Stromal cell of bone marrow (primary cell): ENCODE results near the gene PLXNA4.
"Not testable (repeated sequence)": the region's sequence is repeated elsewhere in the genome, so short reads cannot be mapped to it uniquely, and the experiment has no call there.

Experiments used
- DNase-seq: peaks from one replicate; pipeline ENCODE4 v3.0.0-alpha.2; 2012; ENCODE audit warnings: low read depth

The PLXNA4 gene

DNA sequence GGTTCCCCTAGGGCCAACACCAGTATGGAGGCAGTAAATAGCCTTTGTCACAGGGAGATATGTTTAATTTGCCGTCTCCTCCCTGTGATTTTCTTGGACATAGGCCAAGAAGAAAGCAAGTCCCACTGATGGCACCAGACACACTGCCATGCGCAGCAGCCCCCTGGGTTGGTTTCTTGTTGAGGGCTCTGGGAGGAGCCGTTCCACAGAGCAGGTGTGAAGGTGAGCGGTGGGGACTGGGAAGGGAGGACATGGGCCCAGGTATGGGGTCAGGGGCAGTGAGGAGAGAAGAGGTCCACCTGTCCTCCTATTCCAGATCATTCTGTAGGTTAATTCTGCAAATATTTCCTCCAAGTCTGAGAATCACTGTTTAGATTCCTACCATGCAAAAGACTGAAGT, 376.1 kb downstream of the PLXNA4 start:
- DNase-seq: no peak

DNA sequence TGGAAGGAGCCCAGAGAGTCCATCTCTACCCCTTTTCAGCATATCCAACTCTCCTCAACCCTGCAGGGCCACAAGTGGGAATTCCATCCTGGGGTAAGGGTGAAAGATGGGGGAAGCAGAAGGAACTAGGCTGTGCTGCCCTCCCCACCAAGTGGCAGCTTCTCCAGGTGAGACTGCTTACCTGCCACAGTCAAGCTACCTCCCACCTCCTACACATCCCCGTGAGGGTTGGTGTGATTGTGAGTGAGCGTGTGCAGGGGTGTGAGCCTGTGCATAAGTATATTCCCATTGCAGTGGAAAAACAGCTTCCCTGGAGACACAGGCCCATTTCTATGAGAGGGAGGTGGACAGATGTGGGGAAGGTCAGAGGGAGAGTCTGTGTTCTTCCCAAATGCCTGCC, 376.6 kb downstream of the PLXNA4 start:
- no peak for DNase-seq

DNA sequence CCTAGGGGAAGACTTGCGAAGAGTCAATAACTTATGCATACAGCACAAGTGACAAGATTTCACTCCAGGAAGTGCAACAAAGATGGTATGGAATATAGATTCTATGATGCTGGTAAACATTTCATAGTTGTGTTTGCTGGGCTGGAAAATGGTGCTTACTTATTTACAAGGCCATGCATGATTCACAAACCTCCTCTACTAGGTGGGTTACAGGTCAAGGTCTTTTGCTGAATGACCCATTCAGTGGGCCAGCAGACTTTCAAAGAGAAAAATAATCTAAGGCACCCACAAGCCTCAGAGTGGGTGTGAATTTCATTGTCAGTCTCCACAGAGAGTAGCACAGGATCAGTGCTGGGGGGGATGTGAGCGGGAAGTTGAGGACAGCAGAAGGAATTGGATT, 378.5 kb downstream of the PLXNA4 start:
- DNase-seq: no peak

DNA sequence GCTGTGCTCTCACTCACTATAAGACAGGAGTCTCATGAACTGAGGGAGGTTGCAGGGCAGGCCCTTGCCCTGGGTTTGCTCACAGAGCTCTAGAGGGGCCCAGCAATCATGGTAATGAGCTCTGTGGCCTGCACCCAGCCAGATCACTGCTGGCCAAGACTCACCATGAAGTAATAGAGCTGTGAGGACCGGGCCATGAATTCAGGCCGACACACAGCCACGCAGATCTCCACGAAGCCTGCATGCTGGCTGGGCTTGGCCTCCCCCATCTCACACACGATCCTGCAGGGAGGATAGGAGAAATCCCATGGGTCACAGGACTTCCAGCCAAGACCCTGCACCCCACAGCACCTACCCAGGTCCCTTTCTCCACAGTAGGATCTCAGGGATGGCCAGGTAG, 382.4 kb downstream of the PLXNA4 start:
- no peak for DNase-seq

DNA sequence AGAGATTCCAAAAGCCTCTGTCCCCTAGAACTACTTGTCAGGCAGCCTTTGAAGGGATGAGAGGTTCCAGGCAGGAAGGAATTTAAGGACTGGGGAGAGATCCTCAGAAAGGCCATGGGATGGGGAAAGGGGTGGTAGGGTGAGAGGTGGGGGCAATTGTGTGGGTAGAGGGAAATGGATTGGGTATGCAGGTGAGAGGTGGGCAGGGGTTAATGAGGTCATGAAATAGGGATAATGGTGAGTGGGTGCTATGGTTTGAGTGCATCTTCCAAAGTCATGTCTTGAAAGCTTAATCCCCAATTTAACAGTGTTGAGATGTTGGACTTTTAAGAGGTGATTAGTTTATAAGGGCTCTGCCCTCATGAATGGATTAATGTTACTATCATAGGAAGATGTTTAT, 383.5 kb downstream of the PLXNA4 start:
- DNase-seq: no peak

GRCh38 chr7:132191418-132191817, 384.9 kb downstream of the PLXNA4 start:
- DNase-seq: peak; percentile 7

DNA sequence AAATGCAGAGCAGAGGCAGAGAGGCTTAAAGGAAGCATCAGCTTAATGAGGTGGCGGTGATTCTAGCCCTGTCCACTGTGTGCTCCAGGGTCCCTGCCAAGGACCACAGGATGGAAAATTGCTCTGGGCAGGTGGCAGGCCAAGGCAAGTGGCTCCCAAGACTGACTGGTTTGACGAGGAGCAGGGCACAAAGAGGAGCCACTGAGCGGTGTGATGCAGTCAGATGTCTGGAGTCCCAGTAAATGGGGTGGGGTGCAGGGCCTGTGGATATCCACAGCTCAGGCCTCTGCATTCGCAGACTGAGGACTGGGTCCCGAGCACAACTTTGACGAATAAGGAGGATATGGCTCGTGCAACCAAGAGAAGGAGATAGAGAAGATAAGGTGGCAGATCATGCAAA, 385.6 kb downstream of the PLXNA4 start:
- no peak for DNase-seq

GRCh38 chr7:132189881-132190280, 386.4 kb downstream of the PLXNA4 start:
- DNase-seq: no peak

DNA sequence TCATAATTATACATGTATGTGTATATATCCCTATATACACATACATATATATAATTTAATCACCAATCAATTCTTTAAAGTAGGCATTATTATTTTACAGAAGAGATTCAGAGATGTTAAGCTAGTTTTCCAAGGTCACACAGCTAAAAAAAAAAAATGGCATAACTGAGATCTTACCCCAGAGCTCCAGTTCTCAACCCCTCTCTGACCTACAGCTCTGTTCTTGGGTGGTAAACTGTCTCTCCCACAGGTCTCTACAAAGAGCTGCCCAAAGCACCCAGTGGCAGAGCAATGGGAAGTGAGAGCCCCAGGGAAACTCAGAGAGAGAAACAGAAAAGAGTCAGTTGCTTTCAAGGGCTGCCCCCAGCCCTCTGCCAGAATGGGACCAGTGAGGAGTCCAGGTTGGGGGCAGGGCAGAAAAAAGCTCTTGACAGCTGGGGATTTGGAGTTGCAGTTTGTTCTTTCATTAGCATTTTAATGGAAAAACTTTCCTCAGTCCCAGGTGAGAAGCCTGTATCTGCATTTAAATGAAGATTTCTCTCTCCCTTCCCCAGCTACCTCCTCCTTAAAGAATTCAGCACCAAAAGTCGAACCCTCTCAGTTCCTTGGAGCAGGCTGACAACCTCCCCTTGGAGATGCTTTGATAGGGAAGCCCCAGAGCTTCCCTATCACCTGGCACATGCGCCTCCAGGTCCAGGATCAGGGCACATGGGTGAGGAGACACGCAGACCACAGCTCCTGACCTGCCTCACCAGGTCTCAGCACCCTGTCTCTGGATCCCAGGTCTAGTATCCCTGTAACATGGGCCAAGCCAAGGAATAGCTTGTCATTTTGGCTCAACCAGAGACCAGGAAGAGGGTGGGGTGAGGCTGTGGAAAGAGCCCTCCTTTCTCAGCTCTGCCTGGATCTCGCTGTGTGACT, 388.1 kb downstream of the PLXNA4 start:
- no peak for DNase-seq

GRCh38 chr7:132187391-132187790, 388.9 kb downstream of the PLXNA4 start:
- no peak for DNase-seq

DNA sequence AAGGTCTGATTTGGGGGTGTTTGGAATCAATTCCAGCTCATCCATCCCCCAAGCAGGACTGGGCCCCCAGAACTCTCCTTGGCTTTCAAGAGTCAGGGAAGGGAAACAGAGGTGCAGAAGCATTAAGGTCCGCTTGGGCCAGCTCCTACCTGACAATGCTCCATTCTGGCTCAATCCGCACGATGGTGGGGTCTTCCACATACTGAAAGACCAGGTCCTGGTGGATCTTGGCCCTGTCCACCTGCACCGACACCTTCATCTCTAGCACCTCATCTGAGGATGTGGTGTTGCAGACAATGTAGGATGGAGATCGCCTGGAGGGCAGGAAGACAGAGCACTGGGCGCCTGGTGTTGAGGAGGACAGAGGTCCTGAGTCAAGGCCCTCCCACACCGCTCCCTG, 391.1 kb downstream of the PLXNA4 start:
- no peak for DNase-seq

DNA sequence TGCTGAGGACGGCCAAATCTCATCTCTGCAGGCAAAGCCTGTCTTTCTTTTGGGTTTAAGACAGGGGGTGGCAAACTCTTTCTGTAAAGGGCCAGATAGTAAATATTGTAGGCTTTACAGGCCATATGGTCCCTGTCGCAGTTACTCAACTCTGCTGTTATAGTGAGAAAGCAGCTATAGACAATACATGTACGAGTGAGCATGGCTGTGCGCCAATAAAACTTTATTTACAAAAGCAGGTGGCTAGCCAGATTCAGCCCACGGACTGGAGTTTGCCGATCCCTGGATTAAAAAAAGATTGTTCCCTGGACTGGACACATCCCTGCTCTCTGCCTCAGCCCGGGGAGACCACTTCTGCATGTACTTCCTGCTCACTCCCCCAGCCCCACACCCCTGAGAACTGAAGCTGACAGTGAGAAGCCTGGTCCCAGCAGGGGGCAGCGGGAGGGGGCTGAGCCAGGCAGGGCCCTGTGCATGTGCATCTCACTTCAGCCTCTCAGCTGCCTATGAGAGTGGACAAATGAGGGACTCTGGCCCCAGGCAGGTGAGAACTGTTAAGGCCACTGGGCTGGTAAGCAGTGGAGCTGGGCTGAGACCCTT, 392.4 kb downstream of the PLXNA4 start:
- no peak for DNase-seq

DNA sequence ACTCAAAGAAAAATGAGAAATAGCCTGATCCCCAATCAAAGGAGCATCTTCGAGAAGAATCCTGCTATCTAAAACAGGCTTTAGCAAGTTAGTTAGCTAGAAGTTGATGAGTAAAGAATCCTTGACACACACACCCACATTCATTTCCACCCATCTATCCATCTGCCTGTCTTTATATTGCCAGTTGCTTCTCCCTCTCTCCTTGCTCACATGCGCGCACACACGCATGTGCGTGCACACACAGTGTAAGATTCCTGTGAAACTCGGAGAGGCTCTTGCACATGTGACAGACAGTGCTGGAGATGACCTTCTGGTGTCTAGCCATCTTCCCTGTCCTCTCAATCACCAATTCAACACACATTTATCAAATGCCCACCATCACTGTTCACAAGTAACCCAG, 393.3 kb downstream of the PLXNA4 start:
- no peak for DNase-seq

- no peak for DNase-seq
Measured at GRCh38 chr7:132181946-132182685, 394.2 kb downstream of the PLXNA4 start.

DNA sequence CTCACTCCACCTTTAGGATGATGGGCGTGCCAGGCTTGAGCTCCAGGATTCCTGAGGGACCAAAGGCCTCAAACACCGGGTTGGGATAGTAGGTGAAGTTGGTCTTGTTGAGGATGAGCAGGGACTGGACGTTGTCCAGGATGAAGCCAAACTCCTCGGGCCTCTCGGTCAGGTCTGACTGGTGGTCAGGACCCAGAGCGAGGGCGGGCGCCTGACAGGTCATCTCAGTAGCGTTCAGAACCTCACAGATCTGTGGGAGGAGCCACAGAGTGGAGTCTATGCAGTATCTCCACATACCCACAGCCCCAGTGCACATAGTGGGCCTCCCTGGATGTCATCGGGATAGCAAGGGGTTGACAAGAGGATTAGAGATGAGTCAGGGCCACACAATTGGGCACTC, 394.9 kb downstream of the PLXNA4 start:
- no peak for DNase-seq

DNA sequence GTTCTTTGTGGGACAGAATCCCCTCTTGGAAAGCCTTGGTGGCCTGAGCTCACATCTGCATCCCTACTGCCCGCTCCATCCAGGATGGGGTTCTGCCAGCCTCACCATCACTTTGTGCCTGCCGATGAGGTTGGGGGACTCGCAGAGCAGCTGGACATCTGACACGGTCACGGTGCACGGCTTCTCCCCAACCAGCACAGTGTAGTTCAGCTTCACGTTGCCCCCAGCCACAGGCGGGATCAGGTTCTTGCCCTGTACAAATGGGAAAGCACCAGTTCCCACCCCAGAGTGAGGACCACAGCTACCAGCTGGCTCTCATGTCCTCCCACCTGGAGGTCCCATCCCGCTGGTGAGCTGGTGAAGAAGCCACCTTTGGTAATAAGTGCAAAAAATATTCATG, 395.8 kb downstream of the PLXNA4 start:
- DNase-seq: no peak

- DNase-seq: no peak
Measured at GRCh38 chr7:132179681-132180080, 396.6 kb downstream of the PLXNA4 start.

DNA sequence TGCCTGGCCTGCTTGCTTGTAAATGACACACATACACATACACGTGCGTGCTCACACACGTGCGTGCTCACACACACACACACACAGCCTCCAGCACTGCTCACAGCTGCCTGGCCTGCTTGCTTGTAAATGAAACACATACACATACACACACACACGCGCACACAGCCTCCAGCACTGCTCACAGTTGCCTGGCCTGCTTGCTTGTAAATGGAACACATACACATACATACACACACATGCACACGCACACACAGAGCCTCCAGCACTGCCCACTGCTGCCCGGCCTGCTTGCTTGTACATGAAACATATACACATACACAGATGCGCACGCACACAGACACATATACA, 397.2 kb downstream of the PLXNA4 start:
- no peak for DNase-seq

DNA sequence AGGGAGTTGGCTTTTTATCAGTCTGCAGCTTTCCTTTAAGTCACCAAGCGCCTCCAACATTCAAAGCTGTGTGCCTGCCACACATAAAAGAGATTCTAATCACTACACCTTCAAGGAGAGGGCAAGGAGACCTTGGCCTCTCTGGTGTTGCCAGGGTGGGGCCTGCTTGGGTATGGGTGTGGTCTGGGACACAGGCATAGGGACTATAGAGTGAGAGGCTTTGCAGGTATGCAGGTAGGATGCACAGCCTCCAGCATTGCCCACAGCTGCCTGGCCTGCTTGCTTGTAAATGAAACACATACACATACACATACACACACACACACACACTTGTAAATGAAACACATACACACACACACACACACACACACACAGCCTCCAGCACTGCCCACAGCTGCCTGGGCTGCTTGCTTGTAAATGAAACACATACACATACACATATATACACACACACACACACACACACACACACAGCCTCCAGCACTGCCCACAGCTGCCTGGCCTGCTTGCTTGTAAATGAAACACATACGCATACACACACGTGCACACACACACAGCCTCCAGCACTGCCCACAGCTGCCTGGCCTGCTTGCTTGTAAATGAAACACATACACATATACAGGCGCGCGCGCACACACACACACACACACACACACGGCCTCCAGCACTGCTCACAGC, 397.7 kb downstream of the PLXNA4 start:
- DNase-seq: not testable (repeated sequence)

DNA sequence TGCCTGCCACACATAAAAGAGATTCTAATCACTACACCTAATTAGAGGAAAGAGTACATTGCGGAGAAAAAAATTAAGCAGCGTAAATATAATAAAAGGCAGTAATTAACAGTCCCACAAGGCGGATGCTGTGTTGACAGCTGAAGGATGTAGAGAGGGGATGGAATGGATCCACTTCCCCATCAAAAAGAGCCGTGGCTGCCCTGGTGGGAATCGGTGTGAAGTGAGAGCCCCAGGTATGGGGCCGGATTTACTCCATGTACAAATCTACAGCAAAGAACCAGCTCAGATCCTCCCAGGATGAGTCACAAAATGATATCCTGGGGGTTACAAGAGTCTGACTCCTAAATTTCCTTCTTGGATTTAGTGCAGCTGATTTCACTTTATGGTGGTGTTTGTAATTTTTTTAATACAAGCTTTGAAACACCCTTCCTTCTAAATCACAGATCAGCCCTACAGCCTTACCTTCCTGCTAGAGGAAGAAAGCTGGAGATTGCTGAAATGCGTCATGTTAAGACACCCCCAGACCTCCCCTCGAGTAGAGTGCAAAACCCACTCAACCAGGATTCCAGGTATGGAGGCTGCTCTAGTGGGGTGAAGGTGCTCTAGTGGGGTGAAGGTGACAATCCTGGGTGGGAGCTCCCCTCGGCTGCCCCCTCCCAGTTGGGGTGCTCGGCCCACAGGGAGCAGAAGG, 398.4 kb downstream of the PLXNA4 start:
- DNase-seq: no peak

GRCh38 chr7:132176719-132177118, 399.6 kb downstream of the PLXNA4 start:
- DNase-seq: no peak

- no peak for DNase-seq
Measured at GRCh38 chr7:132171130-132171576, 405.1 kb downstream of the PLXNA4 start.
